ENCODE measurements around the gene MACROD2. TPM values are rescaled to one million over a fixed set of nuclear protein-coding genes. Genes with fewer than 3 reads are reported as not detected.

The MACROD2 gene
- total and polyA plus RNA-seq, 7 donors: 0.20 to 4.8 (median 0.87) TPM

GRCh38 chr20:15812696-15813095 lies 1817.4 kb downstream of the MACROD2 start:
- H3K27me3 ChIP-seq (ENCODE audit: insufficient read depth in 3 of 3, low read length in 2 of 3): no peaks in the 10 kb centered on the region
- WGBS, 3 donors: 54 to 67% (median 61%) methylated on average over 1 of the region's 1 CpG

GRCh38 chr20:15814360-15814759 lies 1819.0 kb downstream of the MACROD2 start:
- Histone ChIP-seq H3K4me3 (no peak overlapping the region), H3K27ac (no peak overlapping the region), H3K9me3 (no peaks in the 10 kb centered on the region), H3K4me1 (no peaks in the 10 kb centered on the region), H3K36me3 (ENCODE audit: insufficient read depth in 1 of 2, low read depth in 1 of 2) (no peaks in the 10 kb centered on the region), H3K27me3 (ENCODE audit: insufficient read depth in 3 of 3, low read length in 2 of 3) (no peaks in the 10 kb centered on the region)
- intact Hi-C loops (cut with DNase I): no loop called here
- no peak for TF ChIP-seq CTCF (IDR thresholded peaks at IDR 0.05)
- no peak for DNase-seq
- no peak for ATAC-seq

More at GRCh38 chr20:15812696-15813095, 1817.4 kb downstream of the MACROD2 start:
- intact Hi-C loops (cut with DNase I): no loop called here
- H3K9me3 ChIP-seq: no peaks in the 10 kb centered on the region
- no peaks in the 10 kb centered on the region for H3K4me1 ChIP-seq
- no peak overlapping the region for H3K4me3 ChIP-seq
- H3K36me3 ChIP-seq (ENCODE audit: insufficient read depth in 1 of 2, low read depth in 1 of 2): no peaks in the 10 kb centered on the region
- DNase-seq: no peak
- ATAC-seq: no peak
- TF ChIP-seq CTCF (IDR thresholded peaks at IDR 0.05): no peak
- no peak overlapping the region for H3K27ac ChIP-seq

- no peak for TF ChIP-seq CTCF (IDR thresholded peaks at IDR 0.05)
- WGBS, 3 donors: 22 to 47% (median 25%) methylated on average over 2 of the region's 2 CpGs
- ATAC-seq: no peak
- H3K9me3 ChIP-seq: no peaks in the 10 kb centered on the region
- H3K27ac ChIP-seq: no peak overlapping the region
- no peak for DNase-seq
- intact Hi-C loops (cut with DNase I): no loop called here
- no peak overlapping the region for H3K4me3 ChIP-seq
- H3K36me3 ChIP-seq (ENCODE audit: insufficient read depth in 1 of 2, low read depth in 1 of 2): no peaks in the 10 kb centered on the region
- no peaks in the 10 kb centered on the region for H3K4me1 ChIP-seq
- no peaks in the 10 kb centered on the region for H3K27me3 ChIP-seq (ENCODE audit: insufficient read depth in 3 of 3, low read length in 2 of 3)
Observed at GRCh38 chr20:15814911-15815310, 1819.6 kb downstream of the MACROD2 start.

- Histone ChIP-seq H3K36me3 (ENCODE audit: insufficient read depth in 1 of 2, low read depth in 1 of 2) (no peaks in the 10 kb centered on the region), H3K27me3 (ENCODE audit: insufficient read depth in 3 of 3, low read length in 2 of 3) (no peaks in the 10 kb centered on the region), H3K9me3 (no peaks in the 10 kb centered on the region), H3K4me3 (no peak overlapping the region), H3K27ac (no peak overlapping the region), H3K4me1 (no peaks in the 10 kb centered on the region)
- ATAC-seq: no peak
- DNase-seq: no peak
- intact Hi-C loops (cut with DNase I): no loop called here
- 45 to 69% (median 60%) methylated on average over 2 of the region's 2 CpGs for WGBS, 3 donors
- no peak for TF ChIP-seq CTCF (IDR thresholded peaks at IDR 0.05)
Observed at GRCh38 chr20:15817351-15817750, 1822.0 kb downstream of the MACROD2 start.

GRCh38 chr20:15818651-15819071 lies 1823.3 kb downstream of the MACROD2 start:
- Histone ChIP-seq H3K36me3 (ENCODE audit: insufficient read depth in 1 of 2, low read depth in 1 of 2) (no peaks in the 10 kb centered on the region), H3K4me1 (no peaks in the 10 kb centered on the region), H3K4me3 (no peak overlapping the region), H3K27ac (no peak overlapping the region), H3K27me3 (ENCODE audit: insufficient read depth in 3 of 3, low read length in 2 of 3) (no peaks in the 10 kb centered on the region), H3K9me3 (no peaks in the 10 kb centered on the region)
- intact Hi-C loops (cut with DNase I): no loop called here
- DNase-seq (no peak), ATAC-seq (no peak)
- no peak for TF ChIP-seq CTCF (IDR thresholded peaks at IDR 0.05)
- 31 to 42% (median 36%) methylated on average over 4 of the region's 4 CpGs for WGBS, 3 donors

Measured in psoas muscle (tissue), 8 donors.